ENCODE data around the gene NUP98.
"Not testable (repeated sequence)": the region's sequence is repeated elsewhere in the genome, so short reads cannot be mapped to it uniquely, and the experiment has no call there.

The NUP98 gene

GRCh38 chr11:3658252-3658651 lies 139.1 kb downstream of the NUP98 start:
- DNase-seq (ENCODE audit: low spot score): no peak
- H3K27ac ChIP-seq: no peak overlapping the region
- no peak for TF ChIP-seq CTCF (IDR thresholded peaks at IDR 0.05)
- H3K4me3 ChIP-seq: no peak overlapping the region

- H3K4me3 ChIP-seq; DNase-seq (ENCODE audit: low spot score); H3K27ac ChIP-seq: not testable (repeated sequence)
These were observed 140.0 kb downstream of the NUP98 start for GRCh38 chr11:3657331-3657730.

DNA sequence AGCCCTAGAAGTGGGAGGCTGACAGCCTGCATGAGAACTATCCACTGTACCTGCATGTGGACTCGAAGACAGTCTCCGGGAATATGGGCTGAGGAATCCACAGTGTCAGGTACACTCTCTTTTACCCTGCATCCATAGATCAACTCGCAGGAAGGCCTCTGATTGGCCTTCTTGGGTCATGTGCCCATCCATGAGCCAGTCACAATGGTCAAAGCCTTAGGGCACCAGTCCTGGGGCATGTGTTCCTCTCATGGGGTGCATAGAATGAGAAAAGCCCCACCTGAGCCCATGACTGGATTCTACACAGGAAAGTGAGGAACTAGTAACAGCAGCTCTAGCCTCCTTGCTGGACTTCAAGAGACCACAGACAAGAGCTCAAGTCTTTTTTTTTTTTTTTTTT lies 141.8 kb downstream of the NUP98 start:
- Histone ChIP-seq H3K4me3 (no peak overlapping the region), H3K27ac (no peak overlapping the region)
- no peak for TF ChIP-seq CTCF (IDR thresholded peaks at IDR 0.05)
- DNase-seq (ENCODE audit: low spot score): no peak

GRCh38 chr11:3652514-3652913 lies 144.8 kb downstream of the NUP98 start:
- not testable (repeated sequence) for DNase-seq (ENCODE audit: low spot score); H3K4me3 ChIP-seq; H3K27ac ChIP-seq

GRCh38 chr11:3649374-3649773 lies 148.0 kb downstream of the NUP98 start:
- not testable (repeated sequence) for DNase-seq (ENCODE audit: low spot score); H3K4me3 ChIP-seq; H3K27ac ChIP-seq

DNA sequence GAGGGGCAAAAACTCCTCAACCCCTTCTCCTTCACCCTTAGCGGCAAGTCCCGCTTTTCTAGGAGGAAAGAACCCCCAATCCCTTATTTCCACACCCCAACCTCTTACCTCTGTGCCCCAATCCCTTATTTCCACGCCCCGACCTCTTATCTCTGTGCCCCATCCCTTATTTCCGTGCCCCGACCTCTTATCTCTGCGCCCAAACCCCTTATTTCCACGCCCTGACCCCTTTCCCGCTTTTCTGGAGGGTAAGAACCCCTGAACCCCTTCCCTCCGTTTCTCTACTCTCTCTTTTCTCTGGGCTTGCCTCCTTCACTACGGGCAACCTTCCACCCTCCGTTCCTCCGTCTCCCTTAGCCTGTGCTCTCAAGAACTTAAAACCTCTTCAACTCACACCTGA lies 148.5 kb downstream of the NUP98 start:
- not testable (repeated sequence) for H3K27ac ChIP-seq; DNase-seq (ENCODE audit: low spot score); H3K4me3 ChIP-seq

GRCh38 chr11:3645552-3645951 lies 151.8 kb downstream of the NUP98 start:
- Histone ChIP-seq H3K4me3 (no peak overlapping the region), H3K27ac (no peak overlapping the region)
- no peak for DNase-seq (ENCODE audit: low spot score)
- TF ChIP-seq CTCF (IDR thresholded peaks at IDR 0.05): no peak

DNA sequence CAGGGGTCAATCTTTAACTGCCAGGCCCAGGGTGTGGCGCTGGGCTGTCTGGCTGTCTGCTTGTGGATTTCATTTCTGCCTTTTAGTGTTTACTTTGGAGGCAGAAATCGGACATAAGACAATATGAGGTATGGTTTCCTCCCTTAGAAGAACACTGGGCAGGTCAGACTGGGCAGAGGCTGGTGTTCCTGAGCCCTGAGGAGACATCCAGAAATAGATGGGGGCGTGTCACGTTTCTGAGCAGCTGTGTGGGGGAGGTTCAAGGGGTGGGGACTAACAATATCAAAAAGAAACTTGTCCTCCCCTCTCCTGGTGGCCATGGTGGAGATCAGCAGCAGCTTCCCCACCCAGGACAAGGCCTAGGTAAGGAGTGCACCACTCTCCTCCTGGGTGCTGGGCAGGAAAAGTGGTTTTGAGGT lies 152.5 kb downstream of the NUP98 start, which contains the start of gene ART1:
Gene ART1 (plus strand): TSS at position 312 of the 419 bp plus-strand sequence. CDS start 14,086 bp downstream, outside the sequence.
- H3K27ac ChIP-seq: no peak within 1 kb of the TSS
- no peak for DNase-seq (ENCODE audit: low spot score)
- no peak for TF ChIP-seq CTCF (IDR thresholded peaks at IDR 0.05)
- H3K4me3 ChIP-seq: no peak within 1 kb of the TSS

DNA sequence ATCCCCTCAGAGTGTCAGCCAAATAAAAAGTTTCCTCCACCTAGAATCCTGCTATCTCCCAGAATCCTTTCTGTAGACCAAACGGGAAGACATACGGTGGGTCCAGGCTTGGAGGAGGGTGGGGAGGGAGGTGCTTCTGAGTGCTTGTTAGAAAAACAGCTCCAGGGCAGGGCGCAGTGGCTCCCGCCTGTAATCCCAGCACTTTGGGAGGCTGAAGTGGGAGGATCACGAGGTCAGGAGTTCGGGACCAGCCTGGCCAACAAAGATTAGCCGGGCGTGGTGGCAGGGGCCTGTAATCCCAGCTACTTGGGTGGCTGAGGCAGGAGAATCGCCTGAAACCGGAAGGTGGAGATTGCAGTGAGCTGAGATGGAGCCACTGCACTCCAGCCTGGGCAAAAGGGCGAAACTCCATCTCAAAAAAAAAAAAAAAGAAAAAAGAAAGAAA lies 154.2 kb downstream of the NUP98 start:
- not testable (repeated sequence) for H3K27ac ChIP-seq; DNase-seq (ENCODE audit: low spot score)
- H3K4me3 ChIP-seq: peak overlapping the region; percentile 75

DNA sequence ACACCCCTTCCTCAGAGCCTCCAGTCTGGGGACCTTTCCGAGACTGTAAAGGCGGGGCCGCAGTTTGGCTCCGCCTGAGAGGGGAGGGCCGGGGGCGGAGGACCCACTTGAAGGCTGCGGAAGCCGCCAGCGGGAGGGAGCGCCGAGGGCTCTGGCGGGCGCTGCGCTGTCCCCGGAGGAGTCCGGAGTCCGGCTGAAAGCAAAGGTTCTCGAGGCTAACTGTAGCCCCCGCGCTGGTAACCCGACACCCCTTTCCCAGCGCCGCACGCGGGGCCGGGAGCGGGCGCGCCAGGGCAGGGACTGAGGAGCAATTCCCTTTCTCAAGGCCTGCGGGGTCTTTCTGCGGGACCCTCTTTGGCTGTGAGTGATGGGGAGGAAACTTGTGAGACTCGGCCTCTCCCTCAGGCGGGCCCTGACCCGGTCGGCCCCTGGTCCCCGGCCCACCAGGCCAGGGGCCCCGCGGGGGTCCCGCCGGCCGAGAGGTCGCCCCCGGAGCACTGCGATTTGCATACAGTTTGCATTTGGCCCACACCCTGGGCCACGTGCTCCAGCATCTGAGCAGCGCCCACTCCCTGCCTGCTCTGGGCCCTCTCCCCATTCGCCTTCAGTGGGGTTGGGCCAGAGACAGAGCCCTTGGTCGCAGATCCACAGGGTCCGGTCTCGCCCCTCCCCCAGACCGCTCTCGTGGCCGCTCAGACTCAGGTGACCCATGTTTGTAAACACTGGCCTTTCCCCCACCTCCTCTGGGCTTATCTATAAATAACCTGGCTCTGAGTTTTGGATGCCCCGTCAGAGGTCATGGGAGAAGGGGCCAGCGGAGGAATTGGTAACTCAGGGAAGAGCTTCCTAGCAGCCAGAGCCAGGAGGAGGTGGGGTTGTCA lies 155.0 kb downstream of the NUP98 start:
- no peak for DNase-seq (ENCODE audit: low spot score)
- H3K4me3 ChIP-seq: peak overlapping the region; percentile 75
- TF ChIP-seq CTCF (IDR thresholded peaks at IDR 0.05): no peak
- no peak overlapping the region for H3K27ac ChIP-seq
